SH-SY5Y (cell line): Measurements from ENCODE around the gene TBC1D4.

Experiments
- GATA2 ChIP-seq: IDR thresholded peaks from 2 replicates; pipeline ENCODE4 v1.6.1; 2011; ENCODE audit warnings: mild to moderate bottlenecking, low read depth, low read length
- GATA3 ChIP-seq: IDR thresholded peaks from 2 replicates; pipeline ENCODE4 v1.6.1; 2011; ENCODE audit warnings: low read depth, mild to moderate bottlenecking, low read length, moderate library complexity

DNA sequence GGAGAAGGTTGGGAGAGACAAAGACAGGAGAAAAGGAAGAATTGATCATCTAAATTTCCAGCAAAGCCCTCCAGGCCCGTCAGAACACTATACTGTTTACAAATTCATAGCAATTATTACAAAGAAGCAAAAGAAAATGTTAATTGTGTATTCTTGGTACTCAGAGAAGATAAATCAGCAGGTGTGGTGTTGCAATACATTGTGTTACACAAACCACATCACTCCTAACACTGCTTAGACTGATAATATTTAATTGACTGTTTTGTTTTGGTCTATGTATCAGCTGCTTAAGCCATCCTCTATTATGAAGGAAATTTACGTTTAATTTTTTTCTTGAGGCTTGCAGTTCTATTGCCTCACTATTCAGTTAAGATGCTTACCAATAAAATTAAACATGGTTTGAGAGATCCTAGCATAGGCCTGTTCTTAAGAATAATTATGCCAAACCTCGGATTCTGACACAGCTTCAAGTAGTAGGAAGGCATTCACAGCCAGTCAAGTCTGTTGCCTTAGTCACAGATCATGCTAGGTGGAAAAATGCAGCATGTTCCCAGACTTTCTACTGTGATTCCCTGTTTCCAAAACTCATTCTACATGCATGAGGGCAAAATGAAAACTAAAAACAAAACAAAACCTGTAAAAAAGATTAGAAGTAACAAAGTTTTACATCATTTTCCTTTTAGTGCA lies 129.2 kb downstream of the TBC1D4 start:
- no peak for TF ChIP-seq GATA2
- TF ChIP-seq GATA3: no peak
